IPS-11a (cell line): ENCODE data around the gene CUX1.
"Not testable (repeated sequence)": the region's sequence is repeated elsewhere in the genome, so short reads cannot be mapped to it uniquely, and the experiment has no call there.

Source experiments
- H3K4me3 ChIP-seq: one replicate; pipeline ENCODE4 v1.5.1; 2013; ENCODE audit warnings: low read depth, low read length, control low read depth

CUX1 gene

GRCh38 chr7:102320181-102320580, 502.8 kb downstream of the CUX1 start:
- no peak overlapping the region for H3K4me3 ChIP-seq

DNA sequence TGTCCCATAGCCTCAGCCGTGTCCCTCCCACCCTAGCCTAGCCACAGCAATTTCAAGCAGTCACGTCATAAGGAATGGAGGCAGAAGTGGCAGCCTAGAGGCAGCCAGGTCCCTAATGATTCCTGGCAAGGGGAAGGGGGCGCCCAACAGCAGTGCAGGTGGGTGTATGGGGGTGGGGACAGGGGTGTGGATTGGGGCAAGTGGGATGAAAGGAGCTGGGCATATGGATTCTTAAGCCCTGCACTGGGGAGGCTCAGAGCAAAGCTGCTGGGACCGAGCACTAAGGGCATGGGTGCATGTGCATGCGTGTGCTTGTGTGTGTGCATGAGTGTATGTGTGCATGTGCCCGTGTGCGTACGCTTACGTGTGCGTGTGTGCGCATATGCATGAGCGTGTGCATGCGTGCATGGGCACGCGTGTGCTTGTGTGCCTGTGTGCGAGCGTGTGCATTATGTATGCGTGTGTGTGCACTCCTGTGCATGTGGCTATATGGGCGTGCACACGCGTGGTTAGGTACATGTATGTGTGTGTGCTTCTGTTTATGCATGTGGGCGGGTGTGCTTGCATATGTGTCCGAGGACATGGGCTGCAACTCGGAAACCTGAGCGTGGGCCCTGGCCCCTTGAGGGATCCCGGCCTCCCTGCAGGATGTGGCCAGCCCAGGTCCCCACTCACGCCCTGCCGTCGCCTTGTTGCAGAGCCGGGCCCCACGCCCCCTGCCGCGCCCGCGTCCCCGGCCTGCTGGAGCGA, 503.4 kb downstream of the CUX1 start:
- H3K4me3 ChIP-seq, result peak overlapping the region; percentile 17

- H3K4me3 ChIP-seq, result no peak overlapping the region
Observed at GRCh38 chr7:102321351-102322201, 504.1 kb downstream of the CUX1 start.

- no peak overlapping the region for H3K4me3 ChIP-seq
Observed at GRCh38 chr7:102322202-102322715, 504.8 kb downstream of the CUX1 start.

DNA sequence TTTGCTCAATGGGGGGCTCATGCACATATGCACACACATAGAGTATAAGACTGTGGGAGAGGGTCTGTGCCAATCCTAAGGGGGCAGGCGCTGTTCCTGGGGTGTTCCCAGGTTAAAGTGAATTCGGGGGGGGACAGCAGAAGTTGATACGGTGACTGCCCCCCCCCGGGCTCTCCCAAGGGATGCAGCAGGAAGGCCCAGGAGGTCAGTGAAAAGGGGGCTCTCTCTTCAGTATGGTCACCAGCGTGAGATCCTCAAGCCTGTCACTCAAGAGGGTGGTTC, 506.4 kb downstream of the CUX1 start:
- no peak overlapping the region for H3K4me3 ChIP-seq

- not testable (repeated sequence) for H3K4me3 ChIP-seq
Observed at GRCh38 chr7:102325106-102325505, 507.7 kb downstream of the CUX1 start.

DNA sequence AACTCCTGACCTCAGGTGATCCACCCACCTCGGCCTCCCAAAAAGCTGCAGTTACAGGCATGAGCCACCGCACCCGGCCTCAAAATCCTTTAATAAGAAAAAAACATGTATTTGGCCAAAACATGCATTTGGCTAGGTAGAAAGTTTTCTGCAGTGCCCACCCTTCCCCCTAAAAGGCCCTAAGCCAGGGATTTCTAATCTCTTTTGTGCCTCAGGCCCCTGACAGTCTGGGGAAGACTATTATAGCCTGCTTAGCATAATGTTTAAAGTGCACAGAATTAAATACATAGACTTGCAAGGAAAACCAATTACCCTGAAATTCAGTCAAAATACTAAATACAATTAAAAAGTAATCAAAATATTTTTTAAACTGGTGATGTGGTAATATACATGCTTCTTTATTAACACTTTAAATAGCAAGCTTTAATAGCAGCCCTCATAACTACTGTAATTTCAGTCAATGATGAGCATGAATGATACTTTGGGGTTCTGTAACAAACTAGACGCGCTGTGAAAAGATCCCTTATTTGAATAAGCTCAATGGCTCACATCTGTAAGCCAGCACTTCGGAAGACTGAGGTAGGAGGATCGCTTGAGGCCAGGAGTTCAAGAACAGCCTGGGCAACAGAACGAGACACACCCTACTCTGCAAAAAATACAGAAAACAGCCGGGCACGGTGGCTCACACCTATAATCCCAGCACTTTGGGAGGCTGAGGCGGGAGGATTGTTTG, 508.9 kb downstream of the CUX1 start:
- no peak overlapping the region for H3K4me3 ChIP-seq

- not testable (repeated sequence) for H3K4me3 ChIP-seq
Observed at GRCh38 chr7:102327183-102327582, 509.8 kb downstream of the CUX1 start.

- H3K4me3 ChIP-seq, result not testable (repeated sequence)
Observed at GRCh38 chr7:102328863-102329262, 511.4 kb downstream of the CUX1 start.

- H3K4me3 ChIP-seq, result not testable (repeated sequence)
Observed at GRCh38 chr7:102329366-102329765, 511.9 kb downstream of the CUX1 start.

DNA sequence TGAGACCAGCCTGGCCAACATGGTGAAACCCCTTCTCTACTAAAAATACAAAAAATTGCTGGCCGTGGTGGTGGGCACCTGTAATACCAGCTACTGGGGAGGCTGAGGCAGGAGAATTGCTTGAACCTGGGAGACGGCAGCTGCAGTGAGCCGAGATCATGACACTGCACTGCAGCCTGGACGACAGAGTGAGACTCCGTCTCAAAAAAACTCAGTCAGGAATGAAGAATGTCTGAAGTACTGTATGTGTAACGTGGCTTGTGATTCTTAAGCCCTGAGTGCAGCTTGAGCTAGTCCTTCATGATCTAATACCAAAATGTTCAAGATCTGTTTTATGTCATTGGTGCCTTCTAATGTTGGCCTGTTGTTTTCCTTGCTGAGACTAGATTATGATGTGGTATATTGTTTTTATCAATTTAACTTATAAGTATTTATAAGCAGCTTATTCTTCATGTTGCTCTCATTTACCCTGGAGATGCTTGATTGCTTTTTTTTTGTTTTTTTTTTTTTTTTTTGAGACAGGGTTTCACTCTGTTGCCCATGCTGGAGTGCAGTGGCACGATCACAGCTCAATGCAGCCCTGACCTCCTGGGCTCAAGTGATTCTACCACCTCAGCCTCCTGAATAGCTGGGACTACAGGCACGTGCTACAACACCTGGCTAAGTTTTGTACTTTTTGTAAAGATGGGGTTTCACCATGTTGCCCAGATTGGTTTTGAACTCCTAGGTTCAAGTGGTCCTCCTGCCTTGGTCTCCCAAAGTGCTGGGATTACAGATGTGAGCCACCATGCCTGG, 513.4 kb downstream of the CUX1 start:
- not testable (repeated sequence) for H3K4me3 ChIP-seq
